Stomach (tissue), 4 donors: ENCODE results near the gene DLGAP1.

ENCODE experiments used
- CTCF ChIP-seq, 7 experiments: fragments of 450-650 bp in 4 of 7; fragments of 200-600 bp in 3 of 7; sonication (generic) in 3 of 7; IDR thresholded peaks; one replicate each; pipeline ENCODE4 v1.5.1; 2016 to 2019; ENCODE audit warnings: antibody characterized with exemption in 7 of 7, control low read depth in 2 of 7, mild to moderate bottlenecking in 1 of 7
- EP300 ChIP-seq: sonication (generic); formaldehyde crosslinking; IDR thresholded peaks from one replicate; pipeline ENCODE4 v1.6.1; 2017; ENCODE audit warnings: antibody characterized with exemption
- POLR2A ChIP-seq, 4 donors: fragments of 450-650 bp; IDR thresholded peaks; one replicate each; pipeline ENCODE4 v1.6.1; 2016; ENCODE audit warnings: antibody characterized with exemption in 4 of 4, control low read depth in 2 of 4, mild to moderate bottlenecking in 1 of 4, moderate library complexity in 1 of 4

- TF ChIP-seq CTCF (IDR thresholded peaks at IDR 0.05): peak in 1 of 7 experiments; percentile 30
- no peak for TF ChIP-seq POLR2A (IDR thresholded peaks at IDR 0.05)
- no peak for TF ChIP-seq EP300
Measured at GRCh38 chr18:3666526-3667254, 788.4 kb downstream of the DLGAP1 start.
